ENCODE measurements around the gene ALDH4A1. TPM values are rescaled to one million over a fixed set of nuclear protein-coding genes. Genes with fewer than 3 reads are reported as not detected.
A peak's percentile ranks its signal among the peaks of the same experiment; 100 is the strongest.

Gene ALDH4A1
- total and polyA plus RNA-seq, 7 donors: 19.5 to 81.1 (median 31.9) TPM

- H3K4me1 ChIP-seq: no peaks in the 10 kb centered on the region
- WGBS, 3 donors: 90 to 96% (median 91%) methylated on average over 10 of the region's 10 CpGs
- no peaks in the 10 kb centered on the region for H3K9me3 ChIP-seq
- H3K36me3 ChIP-seq (ENCODE audit: insufficient read depth in 1 of 2, low read depth in 1 of 2): peaks cover 0 to 56% of the 10 kb centered on the region in 2 donors
- no peaks in the 10 kb centered on the region for H3K27me3 ChIP-seq (ENCODE audit: insufficient read depth in 3 of 3, low read length in 2 of 3)
- ATAC-seq (no peak), DNase-seq (no peak)
- H3K4me3 ChIP-seq: no peak overlapping the region
- no peak overlapping the region for H3K27ac ChIP-seq
- intact Hi-C loops (cut with DNase I): loop anchor here in 1 of 2 donors (5.0 kb wide), 1 partner anchor 279 kb away; no protein-coding TSS in a partner anchor
- no peak for TF ChIP-seq CTCF (IDR thresholded peaks at IDR 0.05)
Measured at GRCh38 chr1:18876210-18876609, 26.1 kb downstream of the ALDH4A1 start.

GRCh38 chr1:18875796-18876128 is 26.6 kb downstream of the ALDH4A1 start:
- Histone ChIP-seq H3K4me1 (no peaks in the 10 kb centered on the region), H3K9me3 (no peaks in the 10 kb centered on the region), H3K27me3 (ENCODE audit: insufficient read depth in 3 of 3, low read length in 2 of 3) (no peaks in the 10 kb centered on the region), H3K36me3 (ENCODE audit: insufficient read depth in 1 of 2, low read depth in 1 of 2) (peaks cover 0 to 51% of the 10 kb centered on the region in 2 donors), H3K4me3 (no peak overlapping the region), H3K27ac (no peak overlapping the region)
- 91 to 96% (median 94%) methylated on average over 3 of the region's 3 CpGs for WGBS, 3 donors
- DNase-seq: no peak
- intact Hi-C loops (cut with DNase I): loop anchor here in 1 of 2 donors (5.0 kb wide), 1 partner anchor 278 kb away; no protein-coding TSS in a partner anchor
- no peak for ATAC-seq
- no peak for TF ChIP-seq CTCF (IDR thresholded peaks at IDR 0.05)

- peak; percentile 81 to 86 (median 83) for ATAC-seq
- H3K36me3 ChIP-seq (ENCODE audit: insufficient read depth in 1 of 2, low read depth in 1 of 2): peaks cover 0 to 50% of the 10 kb centered on the region in 2 donors
- H3K4me1 ChIP-seq: no peaks in the 10 kb centered on the region
- peak; percentile 73 for TF ChIP-seq CTCF (IDR thresholded peaks at IDR 0.05)
- DNase-seq: peak; percentile 81 to 90
- H3K27ac ChIP-seq: no peak overlapping the region
- H3K4me3 ChIP-seq: no peak overlapping the region
- 37 to 47% (median 38%) methylated on average over 19 to 20 of the region's 20 CpGs for WGBS, 3 donors
- no peaks in the 10 kb centered on the region for H3K9me3 ChIP-seq
- intact Hi-C loops (cut with DNase I): loop anchor here in 1 of 2 donors (5.0 kb wide), 1 partner anchor 278 kb away; no protein-coding TSS in a partner anchor
- H3K27me3 ChIP-seq (ENCODE audit: insufficient read depth in 3 of 3, low read length in 2 of 3): no peaks in the 10 kb centered on the region
Measured at GRCh38 chr1:18875107-18875795, 27.1 kb downstream of the ALDH4A1 start.

GRCh38 chr1:18874600-18874999 is 27.8 kb downstream of the ALDH4A1 start:
- H3K4me3 ChIP-seq: no peak overlapping the region
- intact Hi-C loops (cut with DNase I): loop anchor here in 1 of 2 donors (5.0 kb wide), 1 partner anchor 277 kb away; no protein-coding TSS in a partner anchor
- DNase-seq: no peak
- H3K27me3 ChIP-seq (ENCODE audit: insufficient read depth in 3 of 3, low read length in 2 of 3): no peaks in the 10 kb centered on the region
- WGBS, 3 donors: 42 to 60% (median 48%) methylated on average over 8 of the region's 8 CpGs
- H3K9me3 ChIP-seq: no peaks in the 10 kb centered on the region
- H3K4me1 ChIP-seq: no peaks in the 10 kb centered on the region
- ATAC-seq: peak in 3 of 4 donors; percentile 38 to 59 (median 46)
- H3K36me3 ChIP-seq (ENCODE audit: insufficient read depth in 1 of 2, low read depth in 1 of 2): peaks cover 0 to 50% of the 10 kb centered on the region in 2 donors
- no peak overlapping the region for H3K27ac ChIP-seq
- TF ChIP-seq CTCF (IDR thresholded peaks at IDR 0.05): no peak
